ENCODE results near the gene FMNL2.

GRCh38 chr2:152566728-152567069 is 231.7 kb downstream of the FMNL2 start:
- TF ChIP-seq CTCF (conservative IDR thresholded peaks at IDR 0.05; ENCODE audit: low read depth, low read length): no peak
- no peak for TF ChIP-seq EZH2 (IDR thresholded peaks at IDR 0.05; ENCODE audit: borderline replicate concordance, low read depth, low read length, poor library complexity, severe bottlenecking)

All from A673 (cell line).